Activated CD4-positive, alpha-beta T cell treated with anti-CD3 and anti-CD28 coated beads for 24 hours (primary cell): ENCODE data around the gene PSMG3.
"Not testable (repeated sequence)": the region's sequence is repeated elsewhere in the genome, so short reads cannot be mapped to it uniquely, and the experiment has no call there.

Experiments used
- DNase-seq, 2 donors: peaks; one replicate each; pipeline ENCODE4 v3.0.0-alpha.2; 2020; ENCODE audit warnings: low read depth in 2 of 2

PSMG3 gene

DNA sequence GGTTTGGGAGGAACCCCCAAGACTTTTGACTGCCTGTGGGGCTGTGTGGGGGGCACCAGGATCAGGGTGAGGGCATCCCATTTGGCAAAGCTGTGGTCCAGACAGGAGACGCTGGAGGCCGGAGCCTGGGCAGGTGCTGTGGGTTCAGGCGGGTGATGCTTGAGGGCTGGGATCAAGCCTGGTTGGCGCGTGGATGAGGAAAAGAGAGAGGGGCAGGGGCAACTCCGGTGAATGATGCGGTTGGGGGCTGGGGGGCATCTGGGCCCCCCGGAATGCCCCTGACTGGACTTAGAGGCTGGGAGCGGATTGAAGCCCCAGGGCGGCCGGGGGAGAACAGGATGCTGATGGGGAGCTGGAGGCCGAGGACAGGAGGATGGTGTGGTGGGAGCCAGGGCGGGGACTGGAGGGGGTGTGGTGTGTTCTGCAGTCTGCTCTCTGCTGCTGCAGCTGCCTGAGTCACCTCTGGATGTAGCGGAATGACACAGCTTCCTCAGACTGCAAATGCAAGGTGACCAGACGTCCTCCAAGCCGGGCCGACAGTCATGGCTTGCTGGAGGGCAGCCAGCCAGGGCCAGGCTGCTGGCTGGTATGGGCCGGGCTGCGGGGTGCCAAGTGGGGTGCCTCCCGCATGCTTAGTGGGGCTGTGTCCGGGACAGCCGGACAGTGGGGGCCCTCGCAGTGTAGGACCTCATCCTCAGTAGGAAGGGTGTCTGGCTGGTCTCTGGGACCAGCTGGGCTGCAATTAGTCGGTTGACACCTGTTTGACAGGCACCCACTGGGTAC, 36.1 kb downstream of the PSMG3 start:
- DNase-seq: no peak

DNA sequence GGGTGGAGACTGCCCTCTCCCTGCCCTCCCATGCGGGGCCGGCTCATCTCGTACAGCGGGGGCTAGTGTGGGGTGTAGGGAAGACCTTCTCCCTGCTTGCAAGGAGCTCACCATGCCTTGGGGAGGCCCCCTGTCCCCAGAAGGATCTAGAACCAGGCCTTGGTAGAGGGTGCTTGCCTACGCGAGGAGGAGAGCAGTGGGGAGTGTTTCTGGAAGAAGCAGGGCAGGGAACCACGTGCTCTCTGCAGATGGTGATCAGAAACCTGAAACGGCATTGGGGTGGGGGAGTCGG, 36.6 kb downstream of the PSMG3 start:
- no peak for DNase-seq

DNA sequence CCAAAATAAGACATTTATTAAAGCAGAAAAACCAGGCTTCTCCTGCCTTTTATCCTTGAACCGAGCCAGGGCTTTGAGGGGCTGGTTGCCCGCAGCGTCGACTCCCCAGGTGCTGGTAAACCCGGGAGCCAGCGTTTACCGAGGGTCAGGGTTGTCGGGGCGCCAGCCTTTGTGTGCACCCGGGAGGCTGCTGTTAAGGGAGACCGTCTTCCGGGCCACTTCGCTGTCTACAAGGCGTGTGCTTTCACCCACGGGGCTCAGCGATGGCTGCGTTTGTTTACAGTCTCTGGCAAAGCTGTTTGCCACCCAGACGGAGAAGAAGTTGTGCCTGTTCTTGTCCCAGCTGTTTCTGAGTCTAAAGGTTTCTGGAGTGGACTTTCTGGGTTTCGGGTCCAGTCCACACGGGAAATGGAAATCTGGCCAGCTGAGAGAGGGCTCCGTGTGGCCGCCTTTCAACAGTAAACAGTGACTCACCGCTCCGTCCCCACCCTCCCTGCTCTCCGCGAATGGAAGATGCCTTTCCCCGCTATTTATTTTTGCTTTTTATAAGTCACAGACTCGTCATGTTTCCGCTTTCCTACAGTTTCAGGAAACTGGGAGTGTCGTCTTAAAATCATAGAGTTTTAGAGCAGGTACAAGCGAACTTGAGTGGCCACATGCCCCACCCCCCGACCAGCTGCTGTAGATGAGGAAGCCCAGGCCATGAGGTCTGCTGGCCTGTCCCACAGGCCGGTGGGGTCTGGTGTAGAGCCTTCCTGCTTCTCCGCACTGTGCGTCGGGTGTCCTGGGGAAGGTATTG, 37.2 kb downstream of the PSMG3 start:
- peak in 1 of 2 donors; percentile 48 for DNase-seq

DNA sequence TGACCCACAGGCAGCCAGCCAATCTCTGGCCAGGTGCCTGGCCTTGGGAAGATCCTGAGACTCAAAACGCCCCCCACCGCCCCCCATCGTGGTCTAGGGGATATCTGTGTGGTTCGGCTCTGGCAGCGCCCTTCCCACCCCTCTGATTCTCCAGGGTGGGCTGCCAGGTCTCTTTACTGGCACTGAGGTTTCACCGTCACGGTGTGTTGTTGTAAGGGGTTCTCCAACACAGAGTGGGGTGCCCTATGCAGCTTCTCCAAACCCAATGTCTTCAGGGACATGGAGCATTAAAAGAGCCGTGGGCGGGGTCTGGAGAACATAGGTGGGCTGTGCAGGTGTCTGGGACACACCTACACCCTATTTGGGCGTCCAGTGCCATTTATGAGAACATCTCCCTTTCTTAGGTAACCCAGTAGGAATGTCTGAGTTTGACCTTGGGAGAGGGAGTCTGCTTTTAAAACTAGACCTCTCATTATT, 37.8 kb downstream of the PSMG3 start:
- no peak for DNase-seq

DNA sequence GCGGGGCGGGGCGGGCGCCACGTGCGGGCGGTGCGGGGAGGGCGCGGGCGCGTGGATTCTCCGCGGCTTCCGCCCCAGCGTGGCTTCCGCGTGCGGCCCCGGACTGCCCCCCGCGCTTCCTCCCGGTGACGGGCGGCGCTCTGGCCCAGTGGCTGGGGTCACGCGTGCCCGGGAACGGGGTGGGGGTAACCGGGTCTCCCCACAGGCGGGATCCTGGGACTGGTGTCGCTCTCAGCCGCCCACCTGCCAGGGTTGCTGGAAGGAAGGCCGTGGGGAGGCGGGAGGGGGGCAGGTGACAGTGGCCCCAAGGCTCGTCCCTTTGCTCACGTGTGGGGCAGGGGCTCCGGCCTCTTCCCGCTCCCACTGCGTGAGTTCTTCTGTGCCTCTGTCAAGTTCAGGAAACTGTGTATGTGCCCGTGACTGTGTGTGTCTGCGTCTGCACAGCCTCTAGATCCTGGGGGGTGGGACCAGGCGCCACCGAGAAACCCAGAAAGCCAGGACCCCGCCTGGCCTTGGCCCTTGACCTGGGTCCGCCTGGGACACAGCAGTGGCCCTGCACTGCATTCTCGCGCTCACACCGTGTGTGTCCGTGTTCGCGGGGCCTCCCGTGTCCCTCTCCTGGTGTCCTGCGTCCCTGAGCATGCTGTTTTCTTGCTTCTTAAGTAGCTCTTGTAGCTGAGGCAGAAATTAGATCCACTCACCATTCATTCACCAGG, 38.4 kb downstream of the PSMG3 start:
- no peak for DNase-seq

DNA sequence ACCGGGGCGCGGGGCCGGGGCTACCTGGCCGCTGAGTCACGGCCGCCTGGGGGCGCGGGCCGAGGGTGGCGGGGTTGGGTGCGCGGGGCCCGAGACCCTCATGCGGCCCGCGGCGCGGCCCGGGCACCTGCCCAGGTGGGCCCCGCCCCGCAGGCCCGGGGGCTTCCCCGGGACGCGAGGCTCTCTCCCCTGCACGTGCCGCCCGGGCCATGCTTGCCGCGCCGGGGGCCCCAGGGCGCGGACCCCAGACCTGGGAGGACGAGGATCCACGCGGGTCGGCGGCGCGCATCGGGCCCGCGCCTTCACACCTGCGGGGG, 38.9 kb downstream of the PSMG3 start:
- no peak for DNase-seq

DNA sequence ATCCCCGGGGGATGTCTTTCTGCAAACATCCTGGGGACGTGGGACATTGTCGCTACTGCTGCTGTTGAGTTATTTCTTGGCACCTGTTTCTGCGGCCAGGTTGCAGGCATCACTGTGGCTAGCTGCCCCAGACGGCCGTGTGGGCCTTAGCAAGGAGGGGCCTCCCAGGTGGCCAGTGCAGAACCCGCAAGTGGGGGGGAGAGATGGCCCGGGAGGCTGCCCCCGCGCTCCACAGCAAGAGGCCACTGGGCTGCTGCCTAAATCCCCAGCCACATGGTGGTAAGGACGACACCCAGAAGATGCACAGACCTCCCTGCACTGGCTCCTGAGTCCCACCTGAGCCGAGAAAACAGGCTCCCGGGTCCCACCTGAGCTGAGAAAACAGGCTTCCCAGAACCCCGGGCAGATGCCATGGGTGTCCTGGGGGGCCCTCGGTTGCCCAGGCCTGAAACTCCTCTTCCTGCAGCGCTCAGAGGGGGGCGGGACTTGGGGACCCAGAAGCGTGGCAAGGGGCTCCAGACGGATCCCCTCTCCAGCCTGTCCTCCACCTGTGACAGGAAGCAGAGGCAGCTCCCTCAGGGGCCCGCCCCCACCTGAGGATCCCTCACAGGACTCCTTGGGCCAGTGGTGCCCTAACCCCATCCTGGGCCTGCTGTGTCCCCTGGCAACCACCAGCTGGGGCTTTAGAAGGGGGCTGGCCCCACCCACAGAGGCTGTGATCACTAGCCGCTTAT, 40.3 kb downstream of the PSMG3 start:
- no peak for DNase-seq

DNA sequence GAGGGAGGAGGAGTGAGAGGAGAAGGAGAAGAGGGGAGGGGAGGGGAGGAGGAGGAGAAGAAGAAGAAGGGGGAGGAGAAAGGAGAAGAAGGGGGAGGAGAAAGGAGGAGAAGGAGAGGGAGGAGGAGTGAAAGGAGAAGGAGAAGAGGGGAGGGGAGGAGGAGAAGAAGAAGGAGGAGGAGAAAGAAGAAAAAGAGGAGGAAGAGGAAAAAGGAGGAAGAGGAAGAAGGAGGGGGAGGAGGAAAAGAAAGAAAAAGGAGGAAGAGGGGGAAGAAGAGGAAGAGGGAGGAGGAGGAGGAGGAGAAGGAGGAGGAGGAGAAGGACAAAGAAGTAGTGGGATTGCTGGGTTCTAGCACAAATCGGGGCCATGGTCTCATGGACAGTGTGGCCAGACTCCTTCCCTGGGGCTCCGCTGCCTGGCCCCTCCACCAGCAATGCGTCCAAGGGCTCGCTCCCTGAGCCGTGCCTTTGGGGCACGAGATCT, 43.5 kb downstream of the PSMG3 start:
- DNase-seq: no peak

DNA sequence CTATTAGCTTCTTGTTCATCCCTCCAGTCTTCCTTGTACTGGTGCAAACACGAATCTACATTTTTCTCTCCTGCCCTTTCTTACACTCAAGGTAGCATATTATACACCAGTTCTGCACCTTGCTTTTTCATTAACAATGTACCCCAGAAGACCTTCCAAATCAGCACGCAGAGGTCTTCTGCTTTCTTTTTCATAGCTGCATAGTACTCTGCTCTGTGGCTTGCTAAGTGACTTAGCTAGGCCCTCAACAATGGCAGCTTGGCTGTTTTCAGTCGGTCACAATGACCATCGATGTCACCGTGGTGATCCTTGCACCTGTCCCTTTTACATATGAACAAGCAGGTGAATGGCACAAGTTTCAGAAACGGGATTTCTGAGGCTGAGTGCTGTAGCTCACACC, 44.4 kb downstream of the PSMG3 start:
- DNase-seq: no peak

DNA sequence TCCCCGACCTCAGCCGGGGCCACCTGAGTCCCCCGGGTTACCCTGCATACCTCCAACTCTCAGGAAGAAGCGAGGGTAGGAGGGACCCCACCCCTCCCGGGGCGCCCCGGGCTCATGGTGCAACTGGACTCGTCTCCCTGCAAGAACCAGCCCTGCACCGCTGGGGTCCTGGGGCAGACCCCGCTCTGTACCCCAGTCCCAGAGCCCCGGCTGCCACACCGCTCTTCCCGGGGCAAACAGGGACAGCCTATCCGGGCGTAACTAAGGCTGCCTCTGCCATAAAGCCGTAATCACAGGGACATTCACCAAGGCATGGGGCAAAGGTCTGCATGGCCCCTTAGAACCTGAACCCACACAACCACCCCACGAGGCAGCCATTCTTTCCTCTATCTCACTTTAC, 46.0 kb downstream of the PSMG3 start:
- no peak for DNase-seq

DNA sequence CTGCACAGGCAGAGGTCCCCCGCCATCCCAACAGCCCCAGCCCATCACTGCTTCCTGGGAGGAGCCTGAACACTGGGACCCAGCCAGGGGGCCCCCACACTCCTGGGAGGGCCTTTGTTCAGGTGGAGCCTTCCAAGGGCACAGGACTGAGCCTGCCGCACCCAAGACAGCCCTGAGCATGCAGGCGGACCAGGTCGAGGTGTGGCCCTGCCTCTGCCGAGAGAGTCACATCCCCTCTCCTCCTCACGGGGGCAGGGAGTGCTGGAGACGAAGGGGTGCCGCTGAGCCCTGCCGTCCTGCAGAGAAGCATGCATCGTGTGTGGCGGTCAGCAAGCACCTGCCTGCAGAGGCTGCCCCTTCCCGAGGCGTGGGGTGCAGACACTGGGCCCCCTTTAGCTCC, 46.6 kb downstream of the PSMG3 start:
- DNase-seq: no peak

DNA sequence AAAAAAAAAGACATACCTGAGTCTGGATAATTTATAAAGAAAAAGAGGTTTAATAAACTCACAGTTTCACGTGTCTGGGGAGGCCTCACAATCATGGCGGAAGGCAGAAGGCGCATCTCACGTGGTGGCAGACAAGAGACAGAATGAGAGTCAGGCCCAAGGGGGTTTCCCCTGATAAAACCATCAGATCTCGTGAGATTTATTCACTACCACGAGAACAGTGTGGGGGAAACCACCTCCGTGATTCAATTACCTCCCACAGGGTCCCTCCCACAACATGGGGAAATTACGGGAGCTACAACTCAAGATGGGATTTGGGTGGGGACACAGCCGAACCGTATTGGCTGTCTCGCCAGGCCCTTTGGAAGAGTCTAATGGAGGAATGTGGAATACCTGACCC, 48.4 kb downstream of the PSMG3 start:
- DNase-seq: no peak

DNA sequence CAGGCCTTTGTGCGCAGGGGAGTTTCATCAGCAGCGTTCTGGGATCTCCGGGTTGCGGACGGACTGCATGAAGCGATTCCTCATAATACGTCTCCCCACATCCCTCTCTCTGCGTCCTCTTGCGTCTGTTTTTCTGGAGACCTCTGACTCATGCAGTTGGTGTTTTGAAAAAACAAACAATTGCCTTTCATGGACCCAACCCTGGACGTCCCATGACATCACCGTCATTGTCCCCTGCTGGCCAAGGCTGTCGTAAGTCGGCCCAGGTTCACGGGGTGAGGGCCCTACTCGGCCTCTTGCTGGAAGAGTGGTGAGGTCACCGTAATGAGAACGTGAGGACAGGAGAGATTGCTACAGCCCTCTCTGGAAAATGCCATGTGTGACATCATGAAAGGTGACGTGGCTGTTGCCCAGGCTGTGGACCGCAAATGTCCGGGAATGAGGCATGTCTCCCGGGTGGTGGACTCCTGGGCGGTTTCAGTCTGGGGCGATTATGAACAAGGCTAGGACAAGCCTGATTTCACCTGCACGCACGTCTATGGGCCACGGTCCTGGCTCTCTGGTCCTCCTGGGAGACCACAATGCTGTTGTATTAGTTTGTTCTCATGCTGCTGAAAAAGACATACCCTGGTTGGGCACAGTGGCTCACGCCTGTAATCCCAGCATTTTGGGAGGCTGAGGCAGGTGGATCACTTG, 49.1 kb downstream of the PSMG3 start:
- DNase-seq: no peak

DNA sequence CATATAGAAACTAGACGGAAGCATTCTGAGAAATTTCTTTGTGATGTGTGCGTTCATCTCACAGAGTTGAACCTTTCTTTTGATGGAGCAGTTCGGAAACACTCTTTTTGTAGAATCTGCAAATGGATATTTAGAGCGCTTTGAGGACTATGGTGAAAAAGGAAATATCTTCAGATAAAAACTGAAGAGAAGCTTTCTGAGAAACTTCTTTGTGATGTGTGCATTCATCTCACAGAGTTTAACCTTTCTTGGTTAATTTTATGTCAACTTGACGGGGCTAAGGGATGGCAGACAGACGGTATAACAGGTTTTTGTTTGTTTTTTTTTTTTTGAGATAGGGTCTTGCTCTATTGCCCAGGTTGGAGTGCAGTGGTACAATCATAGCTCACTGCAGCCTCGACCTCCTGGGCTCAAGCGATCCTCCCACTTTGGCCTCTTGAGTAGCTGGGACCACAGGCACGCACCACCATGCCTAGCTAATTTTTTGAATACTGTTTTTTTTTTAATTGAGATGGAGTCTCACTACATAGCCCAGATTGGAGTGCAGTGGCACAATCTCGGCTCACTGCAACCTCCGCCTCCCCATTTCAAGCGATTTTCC, 50.4 kb downstream of the PSMG3 start:
- DNase-seq: not testable (repeated sequence)
